Kasumi-1 (cell line): ENCODE data around the gene GALNT18.

Experiments
- DNase-seq, 2 experiments: peaks; one replicate each; lab custom pipeline; 2025; lab: John Stamatoyannopoulos, UW

GALNT18 gene

GRCh38 chr11:11586465-11586864 lies 35.3 kb downstream of the GALNT18 start:
- DNase-seq, result no peak

GRCh38 chr11:11584937-11585336 lies 36.9 kb downstream of the GALNT18 start:
- no peak for DNase-seq

DNA sequence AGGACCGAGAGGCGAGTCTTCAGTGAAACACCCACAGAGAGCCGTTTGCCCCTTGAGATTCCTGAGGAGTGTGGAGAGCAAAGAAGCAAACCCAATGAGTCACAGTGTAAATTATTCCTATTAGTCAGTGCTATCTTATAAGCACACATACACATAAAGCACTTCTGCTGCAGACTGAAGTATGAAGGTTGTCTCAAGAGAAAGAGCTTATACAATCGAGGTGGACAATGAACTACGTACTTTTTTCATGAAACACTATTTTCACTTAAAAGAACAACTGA lies 37.3 kb downstream of the GALNT18 start:
- no peak for DNase-seq

- DNase-seq, result peak; percentile 10 to 27
These were observed 37.8 kb downstream of the GALNT18 start for GRCh38 chr11:11583801-11584529.

DNA sequence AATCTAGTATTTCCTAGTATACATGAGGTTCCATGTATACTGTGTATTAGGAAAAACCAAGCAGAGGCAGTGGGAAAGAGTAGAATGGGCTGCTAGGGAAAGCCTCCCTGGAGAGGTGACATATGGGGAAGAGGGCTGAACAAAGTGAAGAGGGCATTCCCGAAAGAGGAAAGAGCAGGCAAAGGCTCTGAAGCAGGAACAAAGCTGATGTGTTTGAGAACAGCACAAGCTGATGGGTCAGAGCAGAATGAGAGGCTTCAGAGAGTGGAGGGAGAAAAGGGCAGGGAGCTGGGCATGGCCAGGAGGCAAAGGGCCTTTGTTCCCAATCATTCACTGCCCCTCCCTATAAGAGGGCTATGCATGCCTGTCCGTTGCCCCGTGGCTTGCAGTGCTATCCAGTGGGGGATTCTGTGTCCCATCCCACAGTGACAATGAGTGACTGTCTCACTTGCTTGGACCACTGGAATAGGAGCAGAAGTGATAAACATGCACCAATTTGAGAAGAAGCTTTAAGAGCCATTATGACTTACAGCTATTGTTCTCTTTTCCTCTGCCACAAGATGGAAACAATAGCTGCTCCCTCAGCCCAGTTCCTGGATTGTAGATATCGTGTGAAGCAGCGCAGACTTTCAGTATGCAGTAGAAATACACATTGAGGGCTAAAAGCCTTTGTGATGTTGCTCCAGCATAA lies 39.6 kb downstream of the GALNT18 start:
- no peak for DNase-seq

DNA sequence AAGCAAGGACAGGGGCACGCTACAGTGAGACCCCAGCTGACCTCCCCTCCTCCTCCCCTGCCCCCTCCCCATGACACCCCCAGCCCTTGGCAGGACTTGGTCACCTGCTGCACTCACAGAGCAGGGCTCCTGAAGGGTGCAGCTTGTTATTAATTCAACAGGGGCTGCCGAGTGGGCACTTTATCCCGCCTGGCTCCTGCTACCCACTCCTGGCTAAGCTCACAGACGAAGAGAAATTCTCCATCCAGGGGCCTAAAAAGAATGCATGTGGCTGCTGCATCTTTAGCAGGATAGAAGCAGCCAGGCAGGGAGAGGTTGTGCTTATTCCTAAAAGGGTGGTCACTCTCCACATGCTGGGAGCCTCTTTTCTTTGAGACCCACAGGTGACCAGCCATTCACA lies 40.3 kb downstream of the GALNT18 start:
- DNase-seq, result no peak

DNA sequence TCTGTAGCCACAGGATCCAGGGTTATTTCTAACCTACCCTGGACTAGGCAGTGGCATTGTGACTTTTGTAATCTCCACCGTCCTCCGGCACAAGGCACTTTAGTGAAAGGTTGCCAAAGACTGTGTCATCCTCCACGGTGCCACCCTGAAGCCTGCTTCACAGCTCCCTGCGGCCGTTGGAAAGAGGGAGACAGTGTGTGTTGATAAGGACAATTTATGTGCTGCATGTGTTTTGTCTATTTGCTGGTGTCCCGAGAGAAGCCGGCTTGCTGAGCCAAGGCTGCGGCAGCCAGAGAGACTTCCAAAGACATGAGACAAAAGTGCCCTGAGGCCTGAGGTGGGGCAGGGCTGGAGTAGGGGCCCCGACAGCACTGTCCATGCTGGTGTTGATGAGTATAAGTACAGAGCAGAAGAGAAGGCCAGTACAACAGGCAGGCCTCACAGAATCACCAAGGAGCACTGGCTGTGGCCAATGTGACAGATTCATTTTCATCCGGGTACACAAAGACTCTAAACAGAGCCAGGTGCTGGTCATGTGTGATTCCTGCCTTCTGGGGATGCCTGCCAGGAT lies 40.9 kb downstream of the GALNT18 start:
- DNase-seq, result no peak

DNA sequence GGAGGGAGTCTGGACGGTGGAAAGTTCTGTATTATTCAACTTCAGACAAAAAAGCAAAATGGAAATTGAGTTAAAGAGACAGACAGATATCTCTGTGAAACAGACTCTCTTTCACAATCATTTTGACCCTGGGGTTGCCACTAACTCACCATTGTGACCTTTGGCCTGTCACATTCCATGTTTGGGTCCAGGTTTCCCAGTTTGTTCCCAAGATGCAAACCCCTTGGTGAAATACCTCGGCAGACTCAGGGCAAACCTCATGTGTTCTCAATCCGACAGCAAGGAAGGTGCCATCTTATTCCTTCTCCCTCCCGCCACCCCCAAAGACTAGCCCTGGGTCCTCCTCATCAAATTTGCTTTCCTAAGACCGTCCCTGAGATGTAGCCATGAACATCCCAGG lies 41.8 kb downstream of the GALNT18 start:
- no peak for DNase-seq

- no peak for DNase-seq
These were observed 42.5 kb downstream of the GALNT18 start for GRCh38 chr11:11579012-11579988.

DNA sequence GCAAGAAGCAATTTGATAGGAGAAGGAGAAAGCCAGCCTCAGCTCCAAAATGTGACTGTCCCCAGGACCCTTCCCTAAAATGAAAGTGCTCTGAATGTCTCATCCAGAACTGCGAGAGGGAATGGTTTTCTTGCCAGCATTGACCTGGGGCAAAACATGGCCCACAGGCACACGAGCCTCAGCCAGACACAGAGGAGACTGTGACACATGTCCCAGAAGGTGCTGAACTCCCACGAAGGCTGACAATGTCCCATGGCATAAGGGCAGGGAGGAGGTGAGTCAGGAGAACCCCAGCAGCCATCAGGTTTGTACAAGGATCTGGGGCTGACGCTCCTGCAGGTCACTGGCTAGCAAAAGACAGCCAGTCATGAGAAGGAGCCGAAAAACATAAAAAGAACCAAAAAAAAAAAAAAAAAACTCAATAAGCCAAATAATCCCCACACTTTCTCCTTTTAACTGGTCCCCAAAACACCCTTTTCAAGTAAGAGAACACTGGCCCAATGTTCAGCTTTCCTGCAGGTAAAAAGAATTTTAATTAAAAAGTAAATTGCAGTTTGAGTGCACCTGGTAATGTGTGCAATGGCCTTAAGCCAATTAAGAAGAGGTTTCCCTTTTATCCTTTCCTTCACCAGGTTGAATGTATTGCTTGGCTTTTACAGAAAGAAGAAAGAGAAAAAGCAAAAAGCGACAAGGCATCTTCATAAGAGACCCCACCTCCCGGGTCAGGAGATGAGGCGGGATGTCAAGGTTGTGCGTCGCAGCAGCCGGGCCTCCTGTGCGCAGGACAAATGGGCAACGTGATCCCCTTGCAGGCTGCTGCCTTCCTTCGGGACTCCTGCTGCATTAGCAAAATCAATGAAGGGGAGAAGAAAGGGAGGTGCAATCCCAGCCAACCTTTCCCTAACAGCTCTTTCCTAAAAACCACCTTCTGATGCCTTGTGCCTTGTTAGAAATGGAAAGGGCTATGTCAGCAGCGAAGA lies 43.6 kb downstream of the GALNT18 start:
- no peak for DNase-seq

GRCh38 chr11:11577251-11577855 lies 44.5 kb downstream of the GALNT18 start:
- DNase-seq, result peak; percentile 46 to 57

DNA sequence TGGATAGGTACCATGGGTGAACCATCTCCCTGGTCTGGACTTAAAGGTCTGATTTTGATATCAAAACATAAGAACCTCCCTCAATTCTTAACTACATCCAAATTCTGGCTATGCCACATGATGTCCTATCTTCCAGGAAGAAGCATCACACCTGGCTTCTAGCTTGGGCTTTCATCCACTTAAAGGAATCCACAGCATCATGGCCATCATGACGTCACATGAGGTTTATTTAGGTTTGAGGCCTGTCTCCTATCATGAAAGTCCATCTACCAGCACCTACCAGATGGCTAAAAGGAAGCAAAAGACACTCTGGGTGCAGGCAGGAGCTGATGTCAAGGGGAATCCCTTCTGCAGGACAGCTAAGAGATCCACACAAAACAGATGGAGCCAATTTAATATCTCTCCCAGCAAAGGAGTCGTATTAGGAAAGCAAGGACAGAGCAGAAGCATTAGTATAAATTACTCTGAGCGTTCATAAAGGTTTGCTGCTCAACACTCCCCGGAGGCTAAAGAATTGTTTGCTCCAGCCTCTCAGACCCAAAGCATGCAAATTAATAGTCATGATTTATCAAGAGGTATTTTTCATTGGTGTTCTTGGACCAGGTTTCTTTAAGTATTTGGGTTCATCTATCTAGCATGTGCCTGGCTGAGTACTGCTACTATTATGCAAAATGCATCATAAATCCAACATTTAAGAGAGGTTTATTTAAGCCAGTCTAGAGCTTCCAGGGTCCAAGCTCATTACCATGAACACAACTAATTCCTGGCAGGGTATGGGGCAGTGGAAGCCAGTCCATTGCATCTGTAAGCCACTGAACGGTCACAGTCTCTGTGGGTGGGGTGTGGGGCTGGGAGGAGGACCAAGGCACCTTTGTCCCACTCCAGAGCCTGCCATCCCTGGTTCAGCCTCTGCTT lies 47.2 kb downstream of the GALNT18 start:
- no peak for DNase-seq

- DNase-seq, result no peak
These were observed 49.4 kb downstream of the GALNT18 start for GRCh38 chr11:11572386-11572785.

GRCh38 chr11:11571893-11572292 lies 49.9 kb downstream of the GALNT18 start:
- DNase-seq, result no peak

- DNase-seq, result no peak
These were observed 51.0 kb downstream of the GALNT18 start for GRCh38 chr11:11570823-11571222.

DNA sequence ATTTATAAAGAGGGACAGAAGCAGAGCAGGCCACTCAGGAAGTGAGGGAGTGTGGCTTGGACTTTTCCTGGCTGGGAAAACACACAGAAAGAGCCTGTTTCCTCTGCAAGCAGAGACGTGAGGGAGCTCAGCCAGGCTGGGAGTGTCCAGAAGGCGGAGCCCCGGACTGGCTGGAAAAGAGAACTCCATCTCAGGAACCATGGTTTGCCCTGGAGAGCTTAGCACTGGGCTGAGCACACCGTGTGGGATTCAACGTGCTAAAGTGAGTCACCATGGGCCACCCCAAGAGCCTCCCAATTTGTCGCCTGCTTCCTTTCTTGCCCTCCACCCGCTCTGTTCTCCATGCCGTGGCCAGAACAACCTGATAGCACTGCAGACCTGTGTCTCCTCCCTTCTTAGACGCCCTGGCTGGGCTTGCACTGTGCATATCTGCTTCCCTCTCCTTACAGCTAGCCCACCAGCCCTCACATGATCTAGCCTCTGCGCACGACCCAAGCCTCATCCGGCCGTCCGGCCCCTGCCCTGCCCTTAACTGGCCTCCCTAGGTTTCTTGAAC lies 51.8 kb downstream of the GALNT18 start:
- peak; percentile 52 to 68 for DNase-seq

- DNase-seq, result no peak
These were observed 53.1 kb downstream of the GALNT18 start for GRCh38 chr11:11568651-11569229.

- no peak for DNase-seq
These were observed 53.7 kb downstream of the GALNT18 start for GRCh38 chr11:11567936-11568650.
